Measurements from ENCODE around the gene ICOSLG.
A peak's percentile ranks its signal among the peaks of the same experiment; 100 is the strongest.
"Not testable (repeated sequence)": the region's sequence is repeated elsewhere in the genome, so short reads cannot be mapped to it uniquely, and the experiment has no call there.

ICOSLG gene

DNA sequence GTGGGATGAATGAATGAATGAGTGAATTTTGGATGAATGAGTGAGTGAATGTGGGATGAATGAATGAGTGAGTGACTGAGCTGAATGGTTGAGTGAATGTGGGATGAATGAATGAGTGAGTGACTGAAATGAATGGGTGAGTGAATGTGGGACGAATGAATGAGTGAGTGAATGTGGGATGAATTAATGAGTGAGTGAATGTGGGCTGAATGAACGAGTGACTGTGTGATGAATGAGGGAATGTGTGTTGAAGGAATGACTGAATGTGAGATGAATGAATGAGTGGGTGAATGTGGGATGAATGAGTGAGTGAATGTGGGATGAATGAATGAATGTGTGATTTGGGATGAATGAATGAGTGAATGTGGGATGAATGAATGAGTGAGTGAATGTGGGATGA, 28.8 kb downstream of the ICOSLG start:
- DNase-seq (ENCODE audit: low read depth); H3K4me3 ChIP-seq (ENCODE audit: low read length): not testable (repeated sequence)

GRCh38 chr21:44211574-44211973, 29.2 kb downstream of the ICOSLG start:
- H3K4me3 ChIP-seq (ENCODE audit: low read length); DNase-seq (ENCODE audit: low read depth): not testable (repeated sequence)

- not testable (repeated sequence) for DNase-seq (ENCODE audit: low read depth); H3K4me3 ChIP-seq (ENCODE audit: low read length)
Observed at GRCh38 chr21:44207860-44208646, 32.7 kb downstream of the ICOSLG start.

DNA sequence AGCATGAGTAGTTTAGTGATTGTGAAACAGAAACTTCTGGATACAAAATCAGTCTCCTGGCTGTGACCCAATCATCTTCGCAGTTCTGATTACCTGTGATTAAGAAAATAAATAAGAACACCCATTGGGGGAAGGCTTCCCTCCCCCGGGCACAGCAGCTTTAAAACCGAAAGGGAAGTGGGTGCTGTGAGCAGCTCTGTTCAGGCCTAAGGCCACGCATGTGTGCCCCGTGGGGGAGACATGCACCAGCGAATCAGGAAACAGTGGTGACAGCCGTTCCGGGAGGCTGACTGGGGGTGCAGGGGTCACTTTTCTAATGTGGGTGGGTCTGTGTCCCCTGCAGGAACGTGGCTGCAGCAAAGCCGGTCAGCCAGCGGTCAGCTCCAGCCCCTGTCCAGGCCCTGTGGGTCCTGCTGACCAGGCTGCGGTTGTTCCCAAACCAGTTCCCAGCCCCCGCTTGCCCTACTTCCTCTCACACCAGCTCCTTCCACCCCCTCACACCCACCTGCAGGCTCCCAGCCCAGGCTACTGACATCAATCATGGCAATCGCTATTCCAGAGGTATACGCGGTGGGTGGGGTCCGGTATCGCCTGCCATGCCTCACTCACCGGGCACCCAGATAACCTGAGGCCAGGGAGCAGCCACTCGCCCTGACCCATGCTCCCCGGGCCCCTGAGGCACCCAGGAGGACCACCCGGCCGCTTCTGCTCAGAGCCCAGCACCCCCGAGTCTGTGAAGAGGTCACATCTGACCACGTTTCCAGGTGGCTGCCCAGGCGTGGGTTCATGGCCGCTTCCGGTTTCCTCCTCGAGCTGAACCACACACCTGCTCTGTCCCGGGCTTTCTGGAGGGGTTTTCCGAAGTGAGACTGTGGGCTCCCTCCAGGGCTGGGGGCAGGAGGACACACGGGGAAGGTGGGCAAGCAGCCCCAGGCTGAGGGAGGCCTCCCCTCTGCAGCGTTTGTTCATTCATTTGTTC, 33.8 kb downstream of the ICOSLG start:
- not testable (repeated sequence) for H3K4me3 ChIP-seq (ENCODE audit: low read length)

DNA sequence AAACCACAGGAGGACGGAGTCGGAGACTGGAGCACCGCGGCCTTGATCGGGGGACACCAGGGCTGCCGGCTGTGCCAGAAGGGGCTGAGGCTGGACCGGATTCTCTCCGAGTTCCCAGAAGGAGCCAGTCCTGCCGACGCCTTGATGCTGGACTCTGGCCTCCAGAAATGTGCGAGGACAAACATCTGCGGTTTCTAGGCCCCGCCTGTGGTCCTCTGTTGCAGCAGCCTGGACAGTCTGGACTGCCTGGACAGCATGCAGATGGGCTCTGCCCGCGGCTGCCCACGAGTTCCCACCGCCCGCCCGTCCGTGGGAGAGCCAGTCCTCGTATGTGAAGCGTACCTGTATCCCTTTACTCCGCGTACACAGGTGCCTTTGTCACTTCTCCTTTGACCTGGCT, 34.6 kb downstream of the ICOSLG start:
- H3K4me3 ChIP-seq (ENCODE audit: low read length); DNase-seq (ENCODE audit: low read depth): not testable (repeated sequence)

More for the DNA sequence above, 33.8 kb downstream of the ICOSLG start:
- not testable (repeated sequence) for DNase-seq (ENCODE audit: low read depth)

DNA sequence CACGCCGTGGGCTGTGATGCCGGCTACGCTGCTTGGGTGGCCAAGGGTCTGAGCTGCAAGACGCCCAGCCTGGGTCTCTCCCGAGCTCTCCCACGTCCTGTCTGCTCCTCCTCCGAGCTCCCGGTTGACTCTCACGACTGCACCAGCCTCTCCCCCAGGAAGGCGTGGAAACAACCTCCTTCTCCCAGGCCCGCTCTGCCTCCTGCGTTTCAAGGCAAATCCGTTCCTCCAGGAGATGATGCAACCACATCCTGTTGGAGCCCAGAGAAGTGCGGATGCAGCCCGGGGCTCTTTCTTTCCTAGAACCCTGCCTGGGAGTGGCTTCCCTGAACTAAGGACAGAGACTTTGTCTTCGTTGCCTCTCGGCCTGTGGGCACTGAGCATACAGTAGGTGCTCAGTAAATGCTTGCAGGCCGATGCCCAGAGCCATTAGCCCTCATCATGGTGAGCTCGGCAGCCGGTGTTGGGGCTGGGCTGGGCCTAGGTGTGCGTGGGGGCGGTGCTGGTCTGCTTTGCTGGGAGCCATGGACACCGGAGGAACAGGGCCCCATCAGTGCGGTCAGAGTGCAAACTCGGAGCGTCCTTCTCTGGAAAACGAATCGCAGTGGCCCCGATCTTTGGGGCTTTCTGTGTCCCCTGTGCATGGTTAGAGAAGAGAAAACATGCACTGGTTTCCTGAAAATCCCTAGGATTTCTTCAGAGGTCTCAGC, 38.0 kb downstream of the ICOSLG start:
- not testable (repeated sequence) for DNase-seq (ENCODE audit: low read depth); H3K4me3 ChIP-seq (ENCODE audit: low read length)

GRCh38 chr21:44199997-44200396, 40.7 kb downstream of the ICOSLG start:
- DNase-seq (ENCODE audit: low read depth); H3K4me3 ChIP-seq (ENCODE audit: low read length): not testable (repeated sequence)

GRCh38 chr21:44199448-44199847, 41.3 kb downstream of the ICOSLG start:
- TF ChIP-seq, protein P1, sequence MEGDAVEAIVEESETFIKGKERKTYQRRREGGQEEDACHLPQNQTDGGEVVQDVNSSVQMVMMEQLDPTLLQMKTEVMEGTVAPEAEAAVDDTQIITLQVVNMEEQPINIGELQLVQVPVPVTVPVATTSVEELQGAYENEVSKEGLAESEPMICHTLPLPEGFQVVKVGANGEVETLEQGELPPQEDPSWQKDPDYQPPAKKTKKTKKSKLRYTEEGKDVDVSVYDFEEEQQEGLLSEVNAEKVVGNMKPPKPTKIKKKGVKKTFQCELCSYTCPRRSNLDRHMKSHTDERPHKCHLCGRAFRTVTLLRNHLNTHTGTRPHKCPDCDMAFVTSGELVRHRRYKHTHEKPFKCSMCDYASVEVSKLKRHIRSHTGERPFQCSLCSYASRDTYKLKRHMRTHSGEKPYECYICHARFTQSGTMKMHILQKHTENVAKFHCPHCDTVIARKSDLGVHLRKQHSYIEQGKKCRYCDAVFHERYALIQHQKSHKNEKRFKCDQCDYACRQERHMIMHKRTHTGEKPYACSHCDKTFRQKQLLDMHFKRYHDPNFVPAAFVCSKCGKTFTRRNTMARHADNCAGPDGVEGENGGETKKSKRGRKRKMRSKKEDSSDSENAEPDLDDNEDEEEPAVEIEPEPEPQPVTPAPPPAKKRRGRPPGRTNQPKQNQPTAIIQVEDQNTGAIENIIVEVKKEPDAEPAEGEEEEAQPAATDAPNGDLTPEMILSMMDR (IDR thresholded peaks at IDR 0.05; ENCODE audit: insufficient read depth, low read depth, low read length, missing control alignments), result no peak
- peak; percentile 0 for DNase-seq (ENCODE audit: low read depth)
- H3K4me3 ChIP-seq (ENCODE audit: low read length), result no peak overlapping the region

GRCh38 chr21:44197156-44197516, 43.6 kb downstream of the ICOSLG start:
- DNase-seq (ENCODE audit: low read depth); H3K4me3 ChIP-seq (ENCODE audit: low read length): not testable (repeated sequence)

GRCh38 chr21:44196212-44197155, 44.3 kb downstream of the ICOSLG start:
- DNase-seq (ENCODE audit: low read depth), result not testable (repeated sequence)

DNA sequence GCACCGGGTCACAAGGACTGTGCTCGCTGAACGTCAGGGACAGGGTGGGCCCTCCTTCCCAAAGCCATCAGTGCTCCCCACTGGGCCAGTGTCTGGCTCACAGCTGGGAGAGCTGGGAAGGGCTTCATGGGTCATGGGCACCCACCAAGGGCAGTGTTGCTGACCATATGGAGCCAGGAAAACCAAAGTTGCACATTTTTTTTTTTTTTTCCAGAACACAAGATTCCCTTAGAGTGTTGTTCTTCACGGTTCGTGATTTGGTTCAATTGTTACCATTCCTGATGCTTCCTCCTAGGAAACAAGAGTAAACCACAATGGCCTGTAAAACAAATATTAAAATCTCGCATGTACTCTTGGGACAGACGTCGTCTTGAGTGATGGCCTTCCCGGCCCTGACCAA, 45.9 kb downstream of the ICOSLG start:
- not testable (repeated sequence) for DNase-seq (ENCODE audit: low read depth); H3K4me3 ChIP-seq (ENCODE audit: low read length)

More at GRCh38 chr21:44196212-44197155, 44.3 kb downstream of the ICOSLG start:
- not testable (repeated sequence) for H3K4me3 ChIP-seq (ENCODE audit: low read length)

- not testable (repeated sequence) for H3K4me3 ChIP-seq (ENCODE audit: low read length); DNase-seq (ENCODE audit: low read depth)
Observed at GRCh38 chr21:44194451-44194850, 46.3 kb downstream of the ICOSLG start.

GRCh38 chr21:44193108-44193507, 47.6 kb downstream of the ICOSLG start:
- not testable (repeated sequence) for H3K4me3 ChIP-seq (ENCODE audit: low read length); DNase-seq (ENCODE audit: low read depth)

DNA sequence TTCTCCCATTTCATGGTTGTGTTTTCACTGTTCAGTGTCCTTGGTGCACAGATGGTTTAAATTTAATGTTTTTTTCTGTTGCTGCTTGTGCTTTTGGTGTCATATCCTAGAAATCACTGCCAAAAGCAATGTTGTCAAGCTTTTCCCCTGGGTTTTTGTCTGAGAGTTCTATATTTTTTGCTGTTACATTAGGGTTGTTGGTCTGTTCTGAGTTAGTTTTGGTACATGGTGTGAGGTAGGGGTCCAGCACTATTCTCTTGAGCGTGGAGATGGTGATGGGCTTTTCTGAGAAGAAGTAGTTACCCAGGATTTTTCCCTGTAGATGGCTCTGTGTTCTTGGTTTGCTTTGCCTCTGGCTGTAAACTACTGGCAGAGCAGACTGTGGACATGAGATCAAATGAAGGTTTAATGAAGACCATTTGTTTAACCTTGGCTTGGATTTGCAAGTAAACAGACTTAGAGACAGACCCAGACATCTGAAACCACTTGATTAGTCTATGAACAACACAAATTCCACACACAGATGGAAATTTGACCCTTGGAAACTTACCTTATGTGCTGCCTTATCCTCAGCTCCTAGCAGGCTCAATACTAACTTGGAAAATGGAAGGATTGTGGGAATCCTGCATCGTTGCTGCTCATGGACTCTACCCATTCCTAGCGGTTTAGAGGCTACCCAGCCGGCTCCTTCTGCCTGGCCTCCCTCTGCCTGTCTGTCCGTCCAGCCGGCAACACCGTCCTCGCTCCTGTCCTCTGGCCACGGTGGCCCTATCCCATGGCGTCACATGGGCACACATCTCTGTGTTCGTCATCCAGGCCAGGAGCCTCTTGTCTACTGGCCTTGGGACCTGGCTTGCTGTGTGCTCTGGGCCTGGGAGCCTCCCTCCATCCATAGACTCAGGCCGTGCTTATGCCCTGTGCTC, 50.1 kb downstream of the ICOSLG start:
- not testable (repeated sequence) for DNase-seq (ENCODE audit: low read depth); H3K4me3 ChIP-seq (ENCODE audit: low read length)

GRCh38 chr21:44184862-44185261, 55.9 kb downstream of the ICOSLG start:
- not testable (repeated sequence) for DNase-seq (ENCODE audit: low read depth); H3K4me3 ChIP-seq (ENCODE audit: low read length)

DNA sequence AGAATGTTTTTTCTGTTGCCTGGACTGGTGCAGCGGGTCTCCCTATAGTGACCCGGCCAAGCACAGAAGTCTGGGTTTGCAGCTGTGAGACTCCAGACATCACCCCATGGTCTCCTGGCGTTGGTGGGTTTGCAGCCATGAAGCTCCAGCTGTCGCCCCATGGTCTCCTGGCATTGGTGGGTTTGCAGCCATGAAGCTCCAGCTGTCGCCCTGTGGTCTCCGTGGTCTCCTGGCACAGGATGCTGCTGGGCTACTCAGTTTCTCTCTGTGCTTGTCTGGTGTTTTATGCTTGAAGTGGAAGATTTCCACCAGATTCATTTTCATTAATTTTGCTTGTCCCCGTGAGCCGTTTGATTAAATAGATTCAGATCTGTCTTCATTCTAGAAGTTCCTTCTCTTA, 58.5 kb downstream of the ICOSLG start:
- H3K4me3 ChIP-seq (ENCODE audit: low read length); DNase-seq (ENCODE audit: low read depth): not testable (repeated sequence)

Measured in epithelial cell of esophagus (primary cell).